Right lobe of liver (tissue), 6 donors: ENCODE data around the gene CARD8. TPM values are rescaled to one million over a fixed set of nuclear protein-coding genes. Genes with fewer than 3 reads are reported as not detected.
"Not testable (repeated sequence)": the region's sequence is repeated elsewhere in the genome, so short reads cannot be mapped to it uniquely, and the experiment has no call there.

ENCODE experiments used
- ATAC-seq, 4 donors: fragments of 200-7000 bp; cut with Tn5 transposase; one replicate each; pipeline ENCODE4 v1.9.1; 2020; ENCODE audit warnings: mild to moderate bottlenecking in 4 of 4, moderate library complexity in 4 of 4
- DNase-seq, 3 donors: peaks; one replicate each; pipeline ENCODE4 v3.0.0-alpha.2; 2020
- H3K27ac ChIP-seq, 3 donors: fragments of 200-600 bp; one replicate each; pipeline ENCODE4 v1.8.0; 2022
- H3K27me3 ChIP-seq, 2 donors: fragments of 200-600 bp; one replicate each; pipeline ENCODE4 v1.8.0; 2022
- H3K36me3 ChIP-seq, 4 donors: fragments of 200-600 bp; sonication (generic) in 1 of 4; one replicate each; pipeline versions ENCODE4 v1.5.1 to v1.8.0; 2017 to 2022; ENCODE audit warnings: control low read depth in 1 of 4
- H3K4me1 ChIP-seq, 4 donors: fragments of 200-600 bp; sonication (generic) in 1 of 4; one replicate each; pipeline versions ENCODE4 v1.5.1 to v1.8.0; 2017 to 2022; ENCODE audit warnings: control low read depth in 1 of 4
- H3K4me3 ChIP-seq, 3 donors: fragments of 200-600 bp; one replicate each; pipeline ENCODE4 v1.8.0; 2022
- H3K9me3 ChIP-seq, 4 donors: fragments of 200-600 bp; sonication (generic) in 1 of 4; one replicate each; pipeline versions ENCODE4 v1.5.1 to v1.8.0; 2017 to 2022; ENCODE audit warnings: control low read depth in 1 of 4
- CTCF ChIP-seq, 4 donors: fragments of 200-600 bp in 3 of 4; fragments of 450-650 bp in 1 of 4; IDR thresholded peaks; one replicate each; pipeline versions ENCODE4 v1.5.1 to v1.8.0; 2016 to 2022; ENCODE audit warnings: antibody characterized with exemption in 4 of 4, mild to moderate bottlenecking in 2 of 4
- POLR2A ChIP-seq: fragments of 450-650 bp; IDR thresholded peaks from one replicate; pipeline ENCODE4 v1.6.1; 2017; ENCODE audit warnings: antibody characterized with exemption, mild to moderate bottlenecking
- WGBS: methylation state at CpG from one replicate; pipeline ENCODE4 v1.1.6; 2018; ENCODE audit warnings: low coverage, low lambda C conversion rate; ENCODE audit not compliant: insufficient coverage; ENCODE audit errors: missing lambda C conversion rate; 5-methylcytosine and 5-hydroxymethylcytosine counted together
- intact Hi-C, 2 donors: fragments of 100-400 bp; cut with DNase I; formaldehyde crosslinking; loops; one replicate each; pipeline versions ENCODE4 v1.11.2 to v1.14.1; 2022
- total RNA-seq, 6 experiments: library from RNA; depleted of rRNA in 2 of 6; stranded (reverse); fragments of >200 nt in 2 of 6; fragmentation: NEBNext Ultra II Directional in 3 of 6; extraction: Animal tissue kit (Norgen Biotek cat#: 25700) in 3 of 6; gene quantifications; one replicate each; pipeline versions ENCODE4 v1.1.0 to v1.2.4, GENCODE V29; 2016 to 2023
- donor health status: DM: no; HTN: yes; CAD: no.
- donor health status: DM: no; HTN: no; CAD: no.
- donor health status: DM: no; HTN: no; CAD: no.
- donor health status: DM: no; HTN: yes; CAD: no.
- donor health status: DM: no; HTN: yes; CAD: no.

CARD8 gene
- total RNA-seq, 6 experiments from 2014 or later = 15.4 to 24.5 (median 19.8) TPM

DNA sequence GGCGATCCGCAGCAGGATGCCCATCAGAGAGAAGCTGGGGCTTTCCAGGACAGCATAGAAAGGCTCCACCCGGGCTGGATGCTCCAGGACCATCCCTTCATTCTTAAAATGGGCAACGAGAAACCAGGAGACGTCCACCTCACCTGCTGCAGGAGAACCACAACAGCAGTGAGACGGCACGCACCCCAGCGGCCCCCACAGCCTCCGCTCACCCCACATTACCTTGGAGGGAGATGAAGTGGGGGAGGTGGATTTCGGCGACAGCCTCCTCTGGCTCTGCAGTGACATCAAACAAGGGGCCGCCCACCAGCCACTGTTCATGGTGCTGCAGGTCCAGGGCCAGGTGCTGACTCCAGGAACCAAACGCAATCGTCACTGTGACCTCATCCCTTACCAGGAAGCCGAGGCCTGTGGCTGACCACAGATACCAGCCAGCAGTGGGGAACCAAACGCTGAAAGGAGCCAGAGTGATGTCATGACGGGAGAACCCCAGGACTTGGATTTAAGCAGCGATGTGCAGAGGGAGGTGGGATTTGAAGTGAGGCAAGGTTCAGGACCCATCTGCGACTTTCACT lies 25.1 kb downstream of the CARD8 start:
- H3K27me3 ChIP-seq = no peaks in the 10 kb centered on the region
- 58% methylated on average over 6 of the region's 19 CpGs for WGBS
- no peak overlapping the region for H3K27ac ChIP-seq
- intact Hi-C loops = no loop called here
- no peaks in the 10 kb centered on the region for H3K9me3 ChIP-seq
- no peaks in the 10 kb centered on the region for H3K4me1 ChIP-seq
- TF ChIP-seq CTCF (IDR thresholded peaks at IDR 0.05) = no peak
- no peak for TF ChIP-seq POLR2A
- no peak for DNase-seq
- H3K36me3 ChIP-seq = peaks cover 0 to 49% (median 1%) of the 10 kb centered on the region in 4 donors
- ATAC-seq = no peak
- H3K4me3 ChIP-seq = no peak overlapping the region

DNA sequence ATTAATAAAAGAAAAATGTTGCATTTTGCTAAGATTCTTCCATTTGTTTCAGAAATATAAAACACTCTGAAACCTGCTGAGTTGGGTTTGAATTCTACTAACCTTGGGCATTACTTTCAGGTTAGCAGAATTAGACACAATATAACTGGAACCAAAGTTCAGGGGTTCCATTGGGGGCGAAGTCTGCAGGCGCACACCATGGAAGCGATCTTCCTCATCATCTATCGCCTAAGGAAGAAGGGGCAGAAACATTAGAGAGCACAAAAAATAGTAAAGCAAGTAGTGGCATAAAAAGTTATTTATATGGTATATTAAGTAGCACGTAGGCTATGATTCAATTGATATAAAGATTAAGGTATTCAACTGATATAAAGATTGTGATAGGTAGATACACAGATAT lies 34.1 kb downstream of the CARD8 start:
- H3K36me3 ChIP-seq = peaks cover 0 to 10% (median 0%) of the 10 kb centered on the region in 4 donors
- H3K27me3 ChIP-seq = no peaks in the 10 kb centered on the region
- H3K4me1 ChIP-seq = no peaks in the 10 kb centered on the region
- 98% methylated on average over 5 of the region's 5 CpGs for WGBS
- no peaks in the 10 kb centered on the region for H3K9me3 ChIP-seq
- DNase-seq (no peak), ATAC-seq (no peak)
- TF ChIP-seq POLR2A = no peak
- no peak for TF ChIP-seq CTCF (IDR thresholded peaks at IDR 0.05)
- H3K27ac ChIP-seq = no peak overlapping the region
- H3K4me3 ChIP-seq = no peak overlapping the region
- intact Hi-C loops = no loop called here

- DNase-seq, H3K36me3 ChIP-seq, H3K27me3 ChIP-seq, H3K27ac ChIP-seq, intact Hi-C loops, ATAC-seq, H3K4me1 ChIP-seq, H3K9me3 ChIP-seq, H3K4me3 ChIP-seq: not testable (repeated sequence)
- WGBS = 100% methylated on average over 1 of the region's 3 CpGs
Measured at GRCh38 chr19:48220784-48221183, 34.9 kb downstream of the CARD8 start.

DNA sequence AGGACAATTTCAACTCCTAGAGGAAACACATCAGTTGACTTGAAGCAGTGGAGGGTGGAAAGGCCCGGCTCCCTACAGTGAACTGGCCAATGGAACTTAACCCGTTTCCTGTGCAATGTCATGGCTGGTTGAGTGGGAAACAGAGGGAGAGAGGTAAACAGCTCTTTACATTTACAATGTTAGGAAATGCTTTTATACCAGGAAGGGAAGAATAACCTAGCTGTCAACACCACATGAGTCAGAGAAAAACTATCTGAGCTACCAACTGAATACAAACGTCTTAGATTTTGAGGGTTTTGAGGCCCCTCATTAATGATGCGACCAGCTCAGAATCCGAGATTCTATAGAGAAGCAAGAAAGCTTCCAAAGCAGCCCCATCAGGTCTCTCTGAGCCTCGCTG lies 36.7 kb downstream of the CARD8 start:
- TF ChIP-seq POLR2A (no peak), CTCF (IDR thresholded peaks at IDR 0.05) (no peak)
- no peaks in the 10 kb centered on the region for H3K4me1 ChIP-seq
- intact Hi-C loops = no loop called here
- DNase-seq (no peak), ATAC-seq (no peak)
- 90% methylated on average over 5 of the region's 6 CpGs for WGBS
- H3K36me3 ChIP-seq = peaks cover 0 to 13% (median 1%) of the 10 kb centered on the region in 4 donors
- H3K27ac ChIP-seq = no peak overlapping the region
- no peak overlapping the region for H3K4me3 ChIP-seq
- no peaks in the 10 kb centered on the region for H3K27me3 ChIP-seq
- no peaks in the 10 kb centered on the region for H3K9me3 ChIP-seq

DNA sequence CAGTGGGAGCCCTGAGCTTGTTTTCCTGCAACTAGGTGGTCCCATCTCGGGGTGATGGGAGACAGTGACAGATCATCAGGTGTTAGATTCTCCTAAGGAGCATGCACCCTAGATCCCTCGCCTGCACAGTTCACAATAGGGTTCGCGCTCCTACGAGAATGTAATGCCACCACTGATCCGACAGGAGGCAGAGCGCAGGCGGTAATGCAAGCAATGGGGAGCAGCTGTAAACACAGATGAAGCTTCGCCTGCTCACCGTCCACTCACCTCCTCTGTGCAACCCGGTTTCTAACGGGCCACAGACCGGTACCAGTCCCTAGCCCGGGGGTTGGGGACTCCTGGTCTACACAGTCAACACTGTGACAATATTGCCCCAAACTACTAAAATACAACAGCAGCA lies 38.8 kb downstream of the CARD8 start:
- DNase-seq (no peak), ATAC-seq (no peak)
- H3K27me3 ChIP-seq = no peaks in the 10 kb centered on the region
- no peaks in the 10 kb centered on the region for H3K9me3 ChIP-seq
- no peaks in the 10 kb centered on the region for H3K4me1 ChIP-seq
- no peak overlapping the region for H3K4me3 ChIP-seq
- WGBS = 76% methylated on average over 7 of the region's 14 CpGs
- H3K27ac ChIP-seq = no peak overlapping the region
- peaks cover 0 to 16% (median 2%) of the 10 kb centered on the region in 4 donors for H3K36me3 ChIP-seq
- intact Hi-C loops = no loop called here
- no peak for TF ChIP-seq POLR2A
- no peak for TF ChIP-seq CTCF (IDR thresholded peaks at IDR 0.05)
